GM12878 (cell line): ENCODE measurements around the gene RAB25. TPM values are rescaled to one million over a fixed set of nuclear protein-coding genes. Genes with fewer than 3 reads are reported as not detected.

Experiments
- ATAC-seq: fragments of 200-7000 bp; cut with Tn5 transposase; 3 replicates; pipeline ENCODE4 v1.9.1; 2020; ENCODE audit warnings: mild to moderate bottlenecking, moderate library complexity
- BruUV-seq: library from RNA; stranded (reverse); fragments of 400-500 nt; replicated peaks from 2 replicates; lab custom pipeline; 2021; lab: Mats Ljungman, UMichigan
- CTCF ChIA-PET: fragments of 300-600 bp; sonication (Branson Sonifier 250); formaldehyde crosslinking; extraction: SDS; loops from one replicate; lab custom pipeline; 2021; ENCODE audit warnings: inconsistent platforms; lab: Yijun Ruan, JAX
- POLR2A ChIA-PET: fragments of 350-600 bp; formaldehyde crosslinking; extraction: SDS; loops from one replicate; lab custom pipeline; 2021; ENCODE audit warnings: inconsistent platforms; lab: Charles Lee
- RAD21 ChIA-PET: fragments of 300-600 bp; sonication (Branson Sonifier 250); formaldehyde crosslinking; loops from one replicate; lab custom pipeline; 2023; ENCODE audit warnings: antibody characterized with exemption; ENCODE audit not compliant: unreplicated experiment; lab: Charles Lee
- SMC1A ChIA-PET: fragments of 300-600 bp; sonication (Branson Sonifier 250); formaldehyde crosslinking; loops from one replicate; lab custom pipeline; 2023; ENCODE audit not compliant: unreplicated experiment, uncharacterized antibody; lab: Charles Lee
- DNase-seq: peaks from one replicate; pipeline ENCODE4 v3.0.0-alpha.2; 2011; ENCODE audit warnings: low read depth, low spot score
- FAIRE-seq: peaks from 3 replicates; lab custom pipeline; 2011; peaks lifted over from hg19 to GRCh38; lab: Jason Lieb, UNC
- H2AFZ ChIP-seq: 2 replicates; pipeline ENCODE4 v1.6.0; 2011; ENCODE audit warnings: low read depth, low read length, control low read depth; ENCODE audit not compliant: control insufficient read depth
- H3K27ac ChIP-seq: 2 replicates; pipeline ENCODE4 v1.5.1; 2011; ENCODE audit warnings: control low read depth; ENCODE audit not compliant: control insufficient read depth, insufficient read depth
- H3K27me3 ChIP-seq, 2 experiments: replicated peaks in 1 of 2; 2 replicates each; pipeline versions ENCODE4 v1.6.0 to v1.6.1; 2011; ENCODE audit warnings: low read length in 1 of 2; ENCODE audit not compliant: control insufficient read depth in 2 of 2, insufficient read depth in 2 of 2
- H3K36me3 ChIP-seq, 2 experiments: 2 replicates each; pipeline ENCODE4 v1.5.1; 2011; ENCODE audit warnings: low read length in 1 of 2; ENCODE audit not compliant: control insufficient read depth in 2 of 2, insufficient read depth in 2 of 2
- H3K4me1 ChIP-seq: 2 replicates; pipeline ENCODE4 v1.6.1; 2011; ENCODE audit warnings: mild to moderate bottlenecking, low read length, moderate library complexity, mixed read lengths; ENCODE audit not compliant: control insufficient read depth, insufficient read depth
- H3K4me2 ChIP-seq: 2 replicates; pipeline ENCODE4 v1.6.0; 2011; ENCODE audit warnings: control low read depth; ENCODE audit not compliant: control insufficient read depth, insufficient read depth
- H3K4me3 ChIP-seq: fragments of 200-600 bp; sonication (generic); 2 replicates; pipeline ENCODE4 v1.5.1; 2016
- H3K79me2 ChIP-seq: 2 replicates; pipeline ENCODE4 v1.6.0; 2011; ENCODE audit warnings: low read length; ENCODE audit not compliant: control insufficient read depth, insufficient read depth
- H3K9ac ChIP-seq: 2 replicates; pipeline ENCODE4 v1.8.0; 2011; ENCODE audit warnings: low read length, control low read depth, mixed read lengths; ENCODE audit not compliant: control insufficient read depth, insufficient read depth
- H3K9me3 ChIP-seq: replicated peaks from 3 replicates; pipeline ENCODE4 v1.5.1; 2011; ENCODE audit warnings: mild to moderate bottlenecking, low read length; ENCODE audit not compliant: control insufficient read depth, insufficient read depth
- H4K20me1 ChIP-seq: 2 replicates; pipeline ENCODE4 v1.6.0; 2011; ENCODE audit not compliant: control insufficient read depth, insufficient read depth
- ASH2L ChIP-seq: fragments of 300-600, 200-600 bp; sonication (generic); IDR thresholded peaks from 2 replicates; pipeline ENCODE4 v1.6.1; 2017; ENCODE audit warnings: low read depth, mild to moderate bottlenecking, borderline replicate concordance
- ZNF384 ChIP-seq: IDR thresholded peaks from 2 replicates; pipeline ENCODE4 v1.6.1; 2012; ENCODE audit warnings: low read depth, mild to moderate bottlenecking, low read length, improper control_type of control experiment, borderline replicate concordance
- WGBS: methylation state at CpG from one replicate; pipeline ENCODE4 v1.1.6; 2016; ENCODE audit warnings: low lambda C conversion rate; ENCODE audit not compliant: insufficient replicate concordance, insufficient coverage; ENCODE audit errors: missing lambda C conversion rate; 5-methylcytosine and 5-hydroxymethylcytosine counted together
- in situ Hi-C: fragments of 300-500 bp; cut with MboI; formaldehyde crosslinking; loops from 9 replicates; pipeline ENCODE4 v1.14.3; 2018; ENCODE audit warnings: mixed read lengths
- intact Hi-C: fragments of 100-400 bp; cut with micrococcal nuclease; formaldehyde crosslinking; loops from one replicate; pipeline ENCODE4 v1.14.2; 2022; ENCODE audit not compliant: unreplicated experiment
- polyA plus RNA-seq, 11 experiments: library from polyadenylated mRNA; depleted of rRNA in 4 of 11; unstranded in 6 of 11; stranded (reverse) in 5 of 11; fragments of >200 nt; fragmentation: Nextera tagmentation in 4 of 11; fragmentation: Illumina TruSeq in 1 of 11; extraction: Ambion mirVana in 4 of 11; extraction: Trizol in 1 of 11; gene quantifications; 1 replicate in 1 of 11; 2 replicates in 10 of 11; pipeline versions ENCODE4 v1.2.1 to v1.2.3, GENCODE V29; 2011 to 2016; ENCODE audit warnings: inconsistent platforms in 2 of 11, missing spikeins in 2 of 11, low read depth in 1 of 11
- total RNA-seq, 4 experiments: library from RNA; depleted of rRNA in 3 of 4; stranded (reverse); fragments of >200 nt in 3 of 4; fragmentation: Illumina TruSeq in 1 of 4; extraction: Trizol in 1 of 4; gene quantifications; 2 replicates each; pipeline versions ENCODE4 v1.2.1 to v1.2.3, GENCODE V29; 2013 to 2021
- TF ChIP-seq, protein P1 (sequence below): fragments of 450-650 bp; IDR thresholded peaks from 2 replicates; pipeline ENCODE4 v1.6.1; 2016; ENCODE audit warnings: mild to moderate bottlenecking

RAB25 gene
- total and polyA plus RNA-seq, 10 of the 15 experiments (the other 5 are each of a cell fraction or from before 2014, with no cell fraction given), result 0.16 to 0.36 (median 0.22) TPM; not detected in 7

DNA sequence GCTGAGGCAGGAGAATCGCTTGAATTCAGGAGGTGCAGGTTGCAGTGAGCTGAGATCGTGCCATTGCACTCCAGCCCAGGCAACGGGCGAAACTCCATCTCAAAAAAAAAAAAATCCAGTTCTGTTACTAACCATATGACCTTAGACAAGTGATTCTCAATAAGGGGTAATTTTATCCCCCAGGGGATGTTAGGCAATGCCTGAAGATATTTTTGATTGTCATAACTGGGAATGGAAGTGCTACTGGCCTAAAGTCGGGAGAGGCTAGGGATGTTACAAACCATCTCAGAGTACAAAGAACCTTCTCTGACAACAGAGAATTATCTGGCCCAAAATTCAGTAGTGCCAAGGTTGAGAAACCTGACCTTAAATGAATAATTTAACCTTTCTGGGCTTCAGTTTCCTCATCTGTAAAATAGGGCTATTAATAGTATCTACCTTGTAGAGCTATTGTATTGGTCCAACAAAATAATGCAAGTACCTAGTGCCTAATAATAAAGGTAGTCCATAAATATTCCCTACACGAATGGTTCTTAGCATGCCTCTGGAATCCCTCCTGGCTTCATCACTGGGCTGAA is 47.8 kb downstream of the RAB25 start:
- Histone ChIP-seq H3K9ac (no peak overlapping the region), H3K9me3 (no peaks in the 10 kb centered on the region), H3K4me1 (peaks cover 26% of the 10 kb centered on the region), H3K27me3 (no peaks in the 10 kb centered on the region), H2AFZ (no peak overlapping the region), H4K20me1 (no peaks in the 10 kb centered on the region), H3K4me2 (no peak overlapping the region), H3K79me2 (no peaks in the 10 kb centered on the region), H3K4me3 (no peak overlapping the region), H3K36me3 (no peaks in the 10 kb centered on the region), H3K27ac (no peak overlapping the region)
- ChIA-PET SMC1A (interaction anchor here (1.2 to 23.8 kb wide), 2 partner anchors 12 to 16 kb away, joined by 5 to 874 read pairs; partner anchors contain the start of gene LMNA), POLR2A (interaction anchor here (0.6 to 2.3 kb wide), 4 partner anchors 9 to 117 kb away, joined by 4 to 13 read pairs (median 6); no protein-coding TSS in a partner anchor), CTCF (interaction anchor here (0.9 to 1.7 kb wide), 3 partner anchors 9 to 22 kb away, joined by 3 to 7 read pairs (median 5); no protein-coding TSS in a partner anchor), RAD21 (interaction anchor here (1.5 to 22.4 kb wide), 3 partner anchors 9 to 13 kb away, joined by 4 to 695 read pairs (median 5); partner anchors contain the start of gene LMNA)
- intact Hi-C loops, result no loop called here
- FAIRE-seq (no peak), DNase-seq (no peak), ATAC-seq (no peak)
- WGBS, result 94% methylated on average over 6 of the region's 6 CpGs
- in situ Hi-C loops, result no loop called here
- no peak for TF ChIP-seq ASH2L
- TF ChIP-seq, protein P1, sequence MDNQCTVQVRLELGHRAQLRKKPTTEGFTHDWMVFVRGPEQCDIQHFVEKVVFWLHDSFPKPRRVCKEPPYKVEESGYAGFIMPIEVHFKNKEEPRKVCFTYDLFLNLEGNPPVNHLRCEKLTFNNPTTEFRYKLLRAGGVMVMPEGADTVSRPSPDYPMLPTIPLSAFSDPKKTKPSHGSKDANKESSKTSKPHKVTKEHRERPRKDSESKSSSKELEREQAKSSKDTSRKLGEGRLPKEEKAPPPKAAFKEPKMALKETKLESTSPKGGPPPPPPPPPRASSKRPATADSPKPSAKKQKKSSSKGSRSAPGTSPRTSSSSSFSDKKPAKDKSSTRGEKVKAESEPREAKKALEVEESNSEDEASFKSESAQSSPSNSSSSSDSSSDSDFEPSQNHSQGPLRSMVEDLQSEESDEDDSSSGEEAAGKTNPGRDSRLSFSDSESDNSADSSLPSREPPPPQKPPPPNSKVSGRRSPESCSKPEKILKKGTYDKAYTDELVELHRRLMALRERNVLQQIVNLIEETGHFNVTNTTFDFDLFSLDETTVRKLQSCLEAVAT, result 0 out of 2 replicates have a peak, but pooled peaks have one; percentile 45
- no peak for TF ChIP-seq ZNF384
- no TSS peak for BruUV-seq
